IPS-NIHi7 (cell line): Measurements from ENCODE around the gene RAB32.
"Not testable (repeated sequence)": the region's sequence is repeated elsewhere in the genome, so short reads cannot be mapped to it uniquely, and the experiment has no call there.

Experiments used
- DNase-seq: peaks from one replicate; pipeline ENCODE4 v3.0.0; 2012; ENCODE audit warnings: mixed read lengths; ENCODE audit errors: extremely low spot score

RAB32 gene

GRCh38 chr6:146543211-146543939, at the start of gene RAB32:
Gene RAB32, plus strand, starts transcription at chr6:146543833. Its CDS starts 39 bp downstream, at chr6:146543872.
- DNase-seq: peak; percentile 91

- DNase-seq: no peak
These were observed 45.3 kb upstream of the RAB32 start for GRCh38 chr6:146498309-146498708.

DNA sequence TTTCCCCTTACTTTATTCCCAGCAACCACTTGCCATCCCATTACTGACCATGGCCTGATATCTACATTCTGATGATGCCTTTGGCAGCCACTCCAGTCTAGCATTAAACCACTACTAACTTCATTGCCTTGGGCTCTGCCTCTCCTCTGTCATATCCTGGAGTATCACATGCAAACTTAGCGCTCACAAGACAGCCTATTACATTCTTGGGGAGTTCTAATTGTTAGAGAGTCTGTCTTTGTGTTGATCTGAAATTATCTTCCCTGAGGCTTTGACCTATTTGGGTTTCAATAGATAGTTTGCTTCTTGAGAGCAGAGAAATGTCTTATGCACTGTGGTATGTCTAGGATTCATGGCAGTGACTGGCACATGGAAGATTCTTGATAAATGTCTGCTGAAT, 40.5 kb upstream of the RAB32 start:
- no peak for DNase-seq

GRCh38 chr6:146515212-146515611, 28.4 kb upstream of the RAB32 start:
- no peak for DNase-seq

DNA sequence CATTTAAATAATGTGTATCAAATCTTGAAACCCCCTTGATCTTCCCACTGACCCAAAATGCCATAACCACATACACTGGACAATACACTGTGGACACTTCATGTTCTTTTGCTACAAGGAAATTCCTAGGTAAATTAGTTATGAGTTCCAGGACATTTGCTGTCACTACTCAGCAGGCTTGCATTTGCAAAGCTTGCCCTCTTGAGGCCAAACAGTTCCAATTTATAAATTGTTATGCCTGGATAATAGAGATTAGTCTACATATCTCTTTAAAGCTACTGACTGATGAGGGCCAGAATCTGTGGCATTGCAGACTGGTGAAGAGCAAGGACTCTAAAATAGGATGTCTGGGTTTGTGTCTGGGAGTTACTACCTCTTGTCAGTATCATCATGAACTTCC, 17.4 kb upstream of the RAB32 start:
- DNase-seq: no peak

DNA sequence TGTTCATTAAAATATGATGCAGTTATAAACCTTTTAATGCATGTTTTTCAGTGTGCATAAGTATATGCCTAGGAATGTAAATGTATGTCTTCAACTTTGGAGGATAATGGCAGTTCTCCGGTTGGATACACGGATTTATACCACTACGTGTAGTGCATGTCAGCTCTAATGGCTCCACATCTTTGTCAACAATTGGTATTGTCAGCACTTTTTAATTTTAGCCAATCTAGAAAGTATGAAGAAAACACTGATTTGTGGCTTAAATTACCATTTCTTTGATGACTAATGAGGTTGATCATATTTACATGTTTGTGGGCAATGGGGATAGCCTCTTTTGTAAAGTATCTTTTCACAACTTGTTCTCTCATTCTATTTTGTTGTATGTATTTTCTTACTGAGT, 10.9 kb upstream of the RAB32 start:
- no peak for DNase-seq

DNA sequence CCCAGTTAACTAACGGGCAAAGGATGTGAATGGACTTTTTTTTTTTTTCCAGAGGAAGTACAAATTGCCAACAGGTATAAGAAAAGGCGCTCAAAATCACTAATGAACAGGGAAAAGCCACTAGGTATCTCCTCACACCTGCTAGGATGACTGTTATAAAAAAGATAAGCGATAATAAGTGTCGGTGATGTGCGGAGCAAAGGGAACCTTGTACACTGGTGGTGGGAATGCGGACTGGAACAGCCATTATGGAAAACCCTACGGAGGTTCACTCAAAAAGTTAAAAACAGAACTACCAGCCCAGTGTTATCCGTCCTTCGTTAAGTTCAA, 787 bp upstream of the RAB32 start:
- DNase-seq: no peak

- DNase-seq: peak; percentile 19
These were observed 445 bp downstream of the RAB32 start for GRCh38 chr6:146543940-146544615.

DNA sequence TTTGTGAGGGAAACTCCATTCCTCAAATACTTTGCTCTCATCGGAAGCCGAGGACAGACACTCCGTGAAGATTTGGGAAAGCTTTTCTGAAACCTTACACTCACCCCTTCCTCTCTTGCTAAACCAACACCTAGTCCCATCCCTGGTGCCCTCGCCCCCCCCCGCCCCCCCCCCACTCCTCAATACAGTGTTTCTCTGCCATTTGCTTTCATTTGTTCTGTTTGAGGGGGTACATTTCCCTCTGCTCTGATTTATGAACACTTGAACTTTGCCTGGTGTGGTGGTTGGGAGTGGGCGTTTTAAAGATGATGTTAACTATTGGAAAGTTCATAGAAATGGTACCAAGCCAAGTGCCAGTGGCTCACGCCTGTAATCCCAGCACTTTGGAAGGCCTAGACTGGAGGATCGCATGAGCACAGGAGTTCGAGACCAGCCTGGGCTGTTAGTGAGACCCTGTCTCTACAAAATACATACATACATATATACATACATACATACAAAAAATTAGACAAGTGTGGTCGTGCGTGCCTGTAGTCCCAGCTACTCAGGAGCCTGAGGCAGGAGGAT, 1.1 kb downstream of the RAB32 start:
- DNase-seq: no peak

DNA sequence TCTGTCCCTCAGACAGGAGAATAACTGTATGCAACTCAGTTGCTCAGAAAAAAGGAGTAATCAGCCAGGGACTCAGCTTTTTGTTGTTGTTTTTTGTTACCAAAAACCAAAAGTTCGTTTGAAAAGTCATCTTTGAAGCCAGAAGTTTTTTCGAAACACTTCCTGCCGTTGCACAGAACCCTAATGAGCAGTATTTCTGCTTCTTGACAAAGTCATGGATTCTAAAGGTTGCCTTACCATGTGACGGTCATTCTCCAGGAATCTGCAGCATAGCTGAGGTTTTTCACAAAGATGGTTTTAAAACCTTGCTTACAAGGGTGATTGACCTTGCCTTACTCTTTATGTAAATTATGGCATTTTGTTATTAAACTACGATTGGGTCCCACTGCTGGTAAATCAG, 1.9 kb downstream of the RAB32 start:
- no peak for DNase-seq

DNA sequence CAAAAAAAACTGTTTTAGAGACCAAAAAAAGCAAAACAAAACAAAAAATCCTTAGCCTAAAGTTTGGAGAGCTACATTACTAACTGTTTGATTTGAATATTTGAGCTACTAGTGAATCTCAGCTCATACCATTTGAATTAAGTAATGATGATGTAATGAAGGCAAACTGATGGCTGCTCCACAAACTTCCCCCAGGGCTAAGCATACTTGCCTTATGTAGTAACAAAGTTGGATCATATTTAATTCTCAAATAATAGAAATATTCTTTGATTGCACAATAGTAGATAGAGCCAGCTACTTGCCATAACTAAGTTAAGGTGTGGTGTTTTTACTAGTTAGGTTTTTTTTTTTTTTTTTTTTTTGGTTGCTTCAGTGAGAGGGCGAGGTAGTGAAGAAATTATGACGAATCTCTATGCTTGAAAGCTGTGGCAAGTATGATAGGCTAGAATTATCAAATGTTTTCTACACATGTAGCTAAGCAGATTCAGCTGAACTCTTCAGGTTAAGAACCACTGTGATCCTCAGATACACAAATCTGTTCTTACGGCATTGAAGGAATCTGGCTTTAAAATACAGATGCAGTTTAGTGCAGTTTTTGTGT, 2.9 kb downstream of the RAB32 start:
- no peak for DNase-seq

GRCh38 chr6:146547889-146548288, 4.3 kb downstream of the RAB32 start:
- DNase-seq: no peak

DNA sequence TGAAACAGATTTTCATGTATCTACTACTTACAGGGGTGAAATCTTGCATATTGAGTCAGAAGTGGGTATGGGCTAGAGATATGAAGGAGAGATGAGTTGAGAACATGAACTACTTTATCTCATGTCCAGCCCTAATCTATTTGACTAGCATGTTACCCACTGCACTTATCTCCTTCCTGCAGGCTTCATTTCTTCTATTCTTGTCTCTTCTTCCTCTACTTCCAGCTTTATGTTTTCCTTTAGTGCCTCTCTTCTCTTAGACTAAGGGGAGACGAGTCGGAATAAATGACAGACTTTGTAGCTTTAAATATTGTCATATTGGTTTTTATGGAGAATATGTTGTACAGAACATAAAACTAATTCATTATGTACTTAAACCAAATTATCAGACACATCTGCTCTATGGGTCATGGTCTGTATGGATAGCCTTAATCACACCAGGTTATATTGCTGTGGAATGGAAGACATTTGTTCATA, 5.3 kb downstream of the RAB32 start:
- DNase-seq: no peak

- no peak for DNase-seq
These were observed 7.3 kb downstream of the RAB32 start for GRCh38 chr6:146550911-146551310.

DNA sequence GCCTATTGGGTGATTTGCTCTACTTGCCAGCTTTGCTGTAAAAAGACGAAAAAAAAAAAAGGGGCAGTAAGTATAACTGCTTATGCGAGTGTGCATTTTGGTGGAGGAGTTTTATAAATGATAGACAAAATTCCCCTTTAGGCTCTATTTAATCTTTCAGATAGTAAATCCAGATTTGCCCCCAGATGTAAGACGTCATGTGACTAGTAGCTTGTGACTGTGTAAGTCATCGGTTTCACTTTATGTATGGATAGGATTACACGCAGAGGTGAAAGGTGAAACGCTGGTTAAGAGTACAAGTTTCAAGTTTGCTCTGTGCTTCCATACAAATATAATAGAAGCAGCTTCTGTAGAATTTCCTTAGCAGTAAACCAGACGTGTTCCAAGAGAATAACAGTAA, 7.9 kb downstream of the RAB32 start:
- no peak for DNase-seq

DNA sequence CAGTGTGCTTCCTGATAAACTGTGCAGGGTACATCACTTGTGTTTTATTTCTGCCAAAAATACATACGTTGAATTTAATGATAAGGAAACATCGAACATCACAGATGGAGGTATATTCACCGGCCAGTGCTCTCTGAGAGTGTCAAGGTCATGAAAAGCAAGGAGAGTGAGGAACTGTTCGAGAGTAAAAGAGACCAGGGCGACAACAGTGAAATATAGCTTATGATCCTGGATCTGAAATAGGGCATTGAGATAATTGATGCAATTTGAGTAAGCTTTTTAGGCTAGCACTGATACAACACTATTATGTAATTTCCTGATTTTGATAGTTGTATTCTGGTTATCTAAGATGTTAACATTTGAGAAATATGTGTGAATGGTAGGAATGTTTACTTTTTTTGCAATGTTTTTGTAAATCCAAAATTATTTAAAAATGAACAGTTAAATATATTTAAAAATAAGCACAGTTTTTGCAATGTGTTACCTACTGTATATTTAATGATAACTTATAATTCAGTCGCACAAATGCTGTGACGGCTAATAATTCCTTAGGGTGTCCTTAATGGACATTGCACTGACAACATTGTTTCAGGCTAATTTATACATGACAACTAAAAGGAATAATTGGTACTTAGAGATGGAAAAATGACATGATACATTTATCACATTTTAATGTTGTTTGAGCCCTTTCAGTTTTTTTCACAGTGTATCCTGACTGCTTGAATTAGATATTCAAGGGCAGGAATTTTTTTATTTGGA, 9.9 kb downstream of the RAB32 start:
- DNase-seq: no peak

GRCh38 chr6:146560607-146561006, 17.0 kb downstream of the RAB32 start:
- no peak for DNase-seq

- DNase-seq: not testable (repeated sequence)
These were observed 23.0 kb downstream of the RAB32 start for GRCh38 chr6:146566661-146567060.

- not testable (repeated sequence) for DNase-seq
These were observed 25.0 kb downstream of the RAB32 start for GRCh38 chr6:146568619-146569018.

- no peak for DNase-seq
These were observed 30.6 kb downstream of the RAB32 start for GRCh38 chr6:146574211-146574610.

DNA sequence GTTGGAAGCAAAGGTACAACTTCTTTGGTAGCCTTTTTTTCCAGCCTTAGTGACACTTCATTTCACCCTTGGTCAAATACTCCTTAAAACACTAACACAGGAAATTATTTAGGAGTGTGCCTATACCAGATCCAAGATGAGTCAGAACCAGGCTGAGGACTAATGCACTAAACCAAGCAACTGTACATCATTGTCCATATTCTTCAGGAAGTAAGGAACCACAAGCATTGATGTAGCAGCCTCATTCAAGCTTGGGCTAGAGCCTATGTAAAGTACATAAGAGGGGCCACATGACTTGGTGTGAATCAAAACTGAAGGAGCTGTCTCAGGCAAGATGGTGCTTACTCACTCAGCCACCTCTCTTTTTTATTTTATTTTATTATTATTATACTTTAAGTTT, 34.4 kb downstream of the RAB32 start:
- DNase-seq: no peak

DNA sequence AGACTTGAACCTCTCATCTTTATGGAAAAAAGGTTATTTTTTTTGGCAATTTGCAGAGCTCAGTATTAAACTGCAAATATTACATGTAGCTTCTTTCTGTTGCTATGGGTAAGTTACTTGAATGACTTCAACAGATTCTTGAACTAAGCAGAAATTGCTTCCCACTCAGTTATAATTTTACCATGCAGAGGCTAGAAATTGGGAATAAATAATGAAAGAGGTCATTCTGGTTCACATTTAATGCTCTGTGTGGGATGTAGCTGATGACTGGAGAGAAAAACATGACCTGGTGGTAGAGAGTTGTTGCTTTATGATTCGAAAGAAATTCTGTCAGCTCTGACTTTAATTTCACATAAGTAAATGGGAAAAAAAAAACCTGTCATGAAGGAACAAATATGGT, 38.3 kb downstream of the RAB32 start:
- DNase-seq: no peak
